Amniotic stem cell (primary cell): ENCODE data around the gene LRRC15.

Source experiments
- DNase-seq: peaks from one replicate; lab custom pipeline; 2025; lab: John Stamatoyannopoulos, UW

The LRRC15 gene

DNA sequence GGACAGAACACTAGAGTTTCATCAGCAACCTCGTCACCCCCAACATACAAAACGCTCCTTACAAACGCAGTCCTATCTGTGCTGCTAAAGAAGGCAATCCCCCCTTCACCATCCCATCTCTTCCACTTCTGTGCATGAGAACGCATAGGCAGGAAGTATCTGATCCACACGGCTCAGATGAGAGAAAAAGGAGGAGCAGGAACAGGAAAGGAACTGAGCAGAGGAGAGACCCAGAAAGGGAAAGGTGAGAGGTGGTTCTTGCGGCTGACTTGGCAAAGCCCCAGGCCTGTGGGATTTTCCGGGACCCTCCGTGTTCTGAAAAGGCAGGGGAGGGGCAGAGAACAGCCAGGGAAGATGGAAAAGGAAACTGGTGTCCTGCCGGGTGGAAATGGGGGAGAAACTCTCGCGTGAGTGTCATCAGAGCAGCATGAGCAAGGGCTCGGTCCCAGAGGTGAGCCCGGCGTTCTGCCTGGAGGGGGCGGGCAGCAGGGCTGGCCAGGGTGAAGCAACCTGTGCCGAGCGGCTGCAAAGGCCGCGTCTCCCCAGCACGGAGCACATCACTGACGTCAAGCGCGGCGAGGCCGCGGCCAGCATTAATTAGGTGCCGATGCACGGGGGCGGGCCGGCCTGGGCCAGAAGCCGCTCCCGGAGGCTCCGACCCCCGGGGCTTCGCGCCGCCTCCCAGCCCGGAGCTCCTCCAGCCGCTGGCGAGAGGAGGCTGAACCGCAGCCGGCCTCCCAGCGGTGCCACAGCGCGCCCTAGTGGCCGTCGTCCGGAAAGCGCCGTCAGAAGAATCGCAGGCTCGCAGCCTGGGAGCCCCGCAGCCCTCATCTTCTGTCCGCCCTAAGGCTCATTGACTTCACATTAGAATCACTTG lies 54.2 kb downstream of the LRRC15 start:
- DNase-seq: peak; percentile 63

DNA sequence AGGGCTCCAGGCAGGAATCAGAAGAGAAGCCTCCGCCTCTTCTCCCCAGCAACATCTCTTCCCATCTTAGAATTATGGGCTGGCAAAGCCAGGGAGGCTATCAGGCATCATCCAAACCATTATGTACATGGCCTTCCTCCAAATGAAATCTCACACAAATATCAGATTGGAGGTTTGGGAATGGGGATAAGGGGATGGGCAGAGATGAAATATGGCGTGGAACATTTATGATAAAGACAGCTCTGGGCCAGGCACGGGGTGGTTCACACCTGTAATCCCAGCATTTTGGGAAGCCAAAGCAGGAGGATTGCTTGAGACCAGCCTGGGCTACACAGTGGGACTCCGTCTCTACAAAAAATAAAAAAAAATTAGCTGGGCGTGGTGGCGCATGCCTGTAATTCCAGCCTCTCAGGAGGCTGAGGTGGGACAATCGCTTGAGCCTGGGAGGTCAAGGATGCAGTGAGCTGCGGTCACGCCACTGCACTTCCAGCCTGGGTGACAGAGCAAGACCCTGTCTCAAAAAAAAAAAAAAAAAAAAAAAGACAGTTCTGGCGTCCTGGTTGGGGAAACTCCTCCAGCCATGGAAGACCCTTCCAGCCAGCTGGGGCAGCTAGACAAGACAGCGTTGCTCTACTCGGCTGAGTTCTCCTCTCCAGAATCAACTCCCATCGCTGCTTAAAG lies 55.0 kb downstream of the LRRC15 start:
- no peak for DNase-seq

DNA sequence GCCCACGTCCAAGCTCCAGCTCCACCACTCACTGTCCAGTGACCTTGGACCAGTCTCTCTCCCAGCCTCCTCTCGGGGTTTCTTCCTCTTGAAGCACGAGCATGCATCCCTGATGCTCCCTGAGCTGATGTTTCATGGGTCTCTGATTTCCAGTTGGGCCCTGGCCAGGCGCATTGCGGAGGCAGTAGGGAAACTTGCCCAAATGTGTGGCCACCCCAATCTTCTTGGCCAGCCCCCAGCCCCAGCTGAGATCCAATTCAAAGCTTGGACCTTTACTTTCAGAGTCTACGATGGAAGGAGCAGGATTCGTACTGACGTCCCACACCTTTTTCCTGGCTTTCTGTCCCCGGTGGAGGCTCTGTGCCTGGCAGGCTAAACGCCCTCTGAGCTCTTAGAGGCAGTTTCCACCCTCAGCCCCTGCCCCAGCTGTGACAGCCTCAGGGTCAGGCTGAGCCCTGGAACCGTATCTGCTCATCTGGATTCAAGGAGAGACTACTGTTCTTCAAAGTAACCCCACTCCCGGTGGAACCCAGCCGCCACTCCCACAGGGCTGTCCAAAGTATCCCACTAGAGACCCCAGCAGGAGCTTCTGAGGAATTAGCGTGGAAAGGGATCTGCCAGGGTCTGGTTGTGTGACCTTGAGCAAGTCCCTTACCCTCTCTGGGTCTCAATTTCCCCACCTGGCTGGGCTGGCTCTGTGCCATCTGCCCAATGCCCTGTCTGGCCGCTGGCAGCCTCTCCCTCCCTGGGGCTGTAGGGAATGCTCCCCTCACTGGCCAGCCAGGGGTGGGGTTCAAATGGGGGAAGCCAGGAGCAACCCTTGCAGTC lies 55.8 kb downstream of the LRRC15 start:
- no peak for DNase-seq

DNA sequence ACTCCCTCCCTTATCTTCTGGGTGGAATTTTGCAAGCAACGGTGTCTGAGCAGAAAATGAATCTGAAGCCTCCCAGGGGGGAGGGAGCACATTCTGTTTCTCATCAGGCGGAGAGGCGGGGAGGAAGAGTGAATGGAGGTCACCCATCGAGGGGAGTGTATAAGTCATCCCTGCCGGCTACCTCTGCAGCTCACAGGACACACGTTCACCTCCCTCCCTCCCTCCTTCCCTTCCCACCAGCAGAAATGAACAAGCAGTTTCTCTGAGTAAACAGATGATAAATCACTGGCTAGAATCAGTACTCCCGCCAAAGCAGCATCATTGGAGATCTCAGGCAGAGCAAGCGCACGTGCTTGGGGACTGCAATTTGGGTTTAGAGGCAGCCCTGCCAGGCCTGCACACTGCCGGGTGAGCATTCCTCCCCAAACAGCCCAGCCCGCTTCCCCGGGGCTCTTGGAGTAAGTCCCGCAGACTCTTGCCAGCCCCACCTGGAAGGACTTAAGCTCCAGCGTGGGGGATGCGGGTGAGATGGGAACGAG lies 56.7 kb downstream of the LRRC15 start:
- DNase-seq: no peak

DNA sequence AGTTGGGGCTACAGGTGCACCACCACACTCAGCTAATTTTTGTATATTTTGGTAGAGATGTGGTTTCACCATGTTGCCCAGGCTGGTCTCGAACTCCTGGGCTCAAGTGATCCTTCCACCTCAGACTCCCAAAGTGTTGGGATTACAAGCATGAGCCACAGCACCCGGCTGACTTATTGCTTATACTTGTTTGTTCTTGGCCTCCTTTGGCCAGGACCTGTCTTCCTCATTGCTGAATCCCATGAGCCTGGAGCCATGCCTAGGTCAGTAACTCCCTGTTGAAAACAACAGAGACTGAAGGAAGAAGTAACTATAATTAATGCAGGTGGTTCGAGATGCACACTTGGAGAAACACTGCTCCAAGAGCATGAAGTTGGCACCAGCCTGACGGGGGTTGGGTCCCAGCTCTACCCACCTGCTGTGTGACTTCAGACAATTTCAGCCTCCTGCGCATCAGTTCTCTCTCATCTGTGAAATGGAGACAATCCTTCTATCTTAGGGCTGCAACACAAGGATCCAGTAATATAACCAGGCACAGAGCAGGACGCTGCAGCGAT lies 57.3 kb downstream of the LRRC15 start:
- no peak for DNase-seq

DNA sequence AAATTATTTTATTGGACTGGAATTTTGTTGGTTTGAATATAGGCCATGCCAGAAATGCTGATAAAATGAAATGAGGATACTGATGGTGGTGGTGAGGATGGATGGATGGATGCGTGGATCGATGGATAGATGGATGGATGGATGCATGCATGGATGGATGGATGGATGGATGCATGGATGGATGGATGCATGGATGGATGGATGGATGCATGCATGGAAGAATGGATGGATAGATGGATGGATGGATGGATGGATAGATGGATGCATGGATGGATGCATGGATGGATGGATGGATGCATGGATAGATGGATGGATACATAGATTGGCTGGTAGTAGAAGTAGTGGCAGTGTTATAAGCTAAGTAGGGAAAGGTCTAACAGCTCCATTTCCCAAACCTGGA lies 58.5 kb downstream of the LRRC15 start:
- no peak for DNase-seq

DNA sequence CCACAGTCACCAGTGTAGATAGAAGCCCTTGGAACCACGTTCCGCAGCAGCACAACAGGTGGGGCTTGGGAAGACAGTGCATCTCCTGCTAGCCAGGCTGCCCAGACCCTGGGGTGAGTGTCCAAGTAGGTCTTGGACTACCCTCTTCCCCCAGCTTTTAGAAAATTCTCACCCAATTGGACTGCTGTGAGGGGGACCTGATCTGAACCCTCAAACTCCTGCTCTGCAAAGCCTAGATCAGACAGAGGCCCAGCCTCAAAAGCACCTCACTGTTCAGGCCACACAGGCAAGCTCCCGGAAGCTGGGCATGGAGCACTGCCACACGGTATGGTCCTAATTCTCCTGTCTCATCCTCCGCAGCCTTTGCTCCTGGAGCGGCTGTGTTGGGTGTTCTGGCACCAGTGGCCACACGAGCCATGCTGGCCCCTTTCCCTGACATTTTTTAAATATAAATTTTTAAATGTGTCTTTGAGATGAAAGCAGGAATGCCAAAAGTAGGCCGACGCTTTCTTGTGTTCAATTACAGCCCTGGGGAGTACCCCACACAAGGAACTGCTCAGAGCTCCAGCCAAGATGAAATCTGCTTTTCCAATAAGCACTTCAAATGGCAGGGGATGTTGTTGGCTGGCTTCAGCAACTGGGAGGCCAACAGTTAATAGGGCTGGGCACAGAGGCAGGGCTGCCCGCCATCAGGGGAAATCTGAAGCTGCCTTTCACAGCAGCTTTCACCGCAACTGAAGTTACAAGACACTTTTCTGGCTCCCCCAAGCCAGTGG lies 59.3 kb downstream of the LRRC15 start:
- no peak for DNase-seq

DNA sequence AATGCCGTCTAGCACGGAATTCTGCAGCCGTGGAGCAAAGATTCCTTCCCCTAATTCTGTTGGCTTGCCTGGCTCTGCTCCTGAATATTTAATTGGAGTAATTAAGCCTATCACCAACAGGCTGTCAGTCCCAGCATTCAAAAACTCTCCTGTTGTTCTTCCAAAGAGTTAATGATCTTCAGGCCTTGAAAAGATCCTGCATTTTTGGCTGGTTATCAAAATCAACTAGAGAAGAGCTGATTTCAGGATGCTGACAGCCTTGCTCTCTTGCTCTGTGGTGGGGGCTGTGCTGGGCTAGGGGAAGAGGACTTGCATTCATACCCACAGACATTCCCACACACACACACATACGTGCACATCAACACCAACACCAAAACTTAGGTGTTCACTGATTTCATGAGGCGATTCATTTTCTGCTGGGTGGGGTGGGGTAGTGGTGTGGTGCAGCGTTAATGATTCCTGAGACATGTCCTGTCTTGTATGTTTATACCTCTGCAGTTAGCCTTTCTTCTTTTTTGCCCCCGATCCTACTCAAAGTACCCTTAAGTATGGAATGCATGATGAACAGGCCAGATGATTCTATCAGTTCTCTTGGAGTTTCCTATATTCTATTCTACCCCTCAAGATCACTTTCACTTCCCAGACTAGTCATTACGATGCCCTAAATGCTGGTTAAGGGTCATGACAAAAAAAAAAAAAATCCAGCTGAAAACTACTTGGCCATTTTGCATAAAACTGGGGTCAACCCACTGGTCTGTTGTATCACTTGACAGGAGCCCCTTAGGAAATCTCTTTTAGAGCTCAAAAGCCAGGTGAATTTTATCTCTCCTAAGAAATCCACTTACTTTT lies 60.7 kb downstream of the LRRC15 start:
- DNase-seq: no peak

DNA sequence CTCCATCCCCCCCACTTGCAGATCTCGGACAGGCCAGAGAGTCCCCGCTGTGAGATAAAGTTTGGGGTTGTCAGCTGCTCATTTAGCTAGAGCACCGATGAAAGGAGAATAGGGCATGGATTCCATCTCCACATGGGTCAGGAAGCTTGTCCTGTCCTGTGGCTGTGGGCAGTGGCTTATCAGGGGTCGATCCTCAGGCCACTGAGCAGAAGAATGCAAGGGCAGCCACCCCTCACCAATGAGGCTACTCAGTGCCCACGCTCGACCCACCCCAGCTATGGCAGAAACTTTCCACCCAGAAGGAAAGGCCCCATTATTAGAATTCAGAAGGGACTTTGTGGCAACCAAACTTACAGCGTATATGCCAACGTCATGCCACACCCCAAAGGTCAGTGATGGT lies 61.7 kb downstream of the LRRC15 start:
- DNase-seq: no peak

DNA sequence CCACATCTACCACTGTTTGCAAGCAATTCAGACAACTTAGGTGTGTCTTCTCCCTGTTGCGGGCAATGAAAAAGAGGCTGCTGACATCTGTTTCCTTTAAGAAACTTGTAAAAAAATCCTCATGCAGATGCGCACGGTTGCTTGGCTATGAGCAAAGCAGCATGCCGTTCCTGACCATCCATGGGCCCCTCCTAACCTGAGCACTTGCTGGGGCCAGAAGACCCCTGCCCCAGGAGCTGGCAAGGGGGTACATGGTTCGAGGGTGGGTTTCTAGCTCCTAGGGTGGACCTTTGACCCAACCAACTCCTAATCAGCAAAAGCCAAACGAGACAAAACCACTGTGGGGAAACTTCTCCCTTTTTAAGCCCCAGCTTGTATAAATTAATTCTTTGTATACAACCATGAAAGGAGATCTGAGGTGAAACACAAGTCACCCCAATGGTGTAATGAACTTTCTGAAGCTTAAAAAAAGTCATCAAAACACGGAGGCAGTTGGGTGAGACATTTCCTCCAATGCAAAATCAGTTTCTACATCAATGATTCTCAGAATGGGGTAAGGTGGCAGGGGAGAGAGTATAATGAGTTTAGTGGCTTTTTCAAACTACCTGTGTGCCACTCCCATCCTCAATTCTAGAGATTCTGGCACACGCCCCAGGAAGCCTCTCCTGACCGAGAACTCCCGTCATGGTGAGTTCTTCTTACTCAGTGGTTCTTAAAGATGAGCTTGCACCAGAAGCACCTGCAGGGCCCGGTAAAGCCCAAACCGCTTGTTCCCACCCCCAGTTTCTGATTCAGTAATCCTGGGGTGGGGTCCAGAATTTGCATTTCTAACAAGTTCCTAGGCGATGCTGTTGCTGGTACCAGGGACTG lies 62.5 kb downstream of the LRRC15 start:
- DNase-seq: no peak

DNA sequence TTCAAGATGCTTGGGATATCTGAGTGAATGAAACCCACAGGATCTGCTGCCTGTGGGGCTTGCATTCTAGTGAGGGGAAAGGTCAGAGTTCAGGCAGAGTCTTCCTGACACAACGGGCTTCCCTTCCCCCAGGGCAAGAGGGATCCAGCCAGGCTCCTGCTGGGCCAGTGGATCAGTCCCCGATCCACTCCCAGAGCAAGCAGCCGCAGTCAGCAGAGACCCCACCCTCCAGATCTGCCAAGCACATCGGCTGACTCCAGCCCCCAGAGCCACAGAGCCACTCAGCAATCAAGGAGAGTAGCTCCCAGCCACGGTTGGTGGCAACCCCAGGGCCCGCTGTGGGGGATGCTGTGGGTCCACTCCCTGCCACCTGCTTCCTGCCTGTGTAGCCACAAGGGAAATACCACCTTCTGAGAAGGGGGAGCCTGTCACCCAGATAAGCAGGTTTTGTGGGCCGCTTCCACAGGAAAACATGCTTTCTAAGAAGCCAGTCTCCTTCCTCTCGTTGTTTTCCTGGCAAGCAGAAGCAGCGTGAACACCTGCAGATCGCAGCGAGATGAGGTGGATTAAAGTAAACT lies 63.3 kb downstream of the LRRC15 start:
- DNase-seq: no peak

DNA sequence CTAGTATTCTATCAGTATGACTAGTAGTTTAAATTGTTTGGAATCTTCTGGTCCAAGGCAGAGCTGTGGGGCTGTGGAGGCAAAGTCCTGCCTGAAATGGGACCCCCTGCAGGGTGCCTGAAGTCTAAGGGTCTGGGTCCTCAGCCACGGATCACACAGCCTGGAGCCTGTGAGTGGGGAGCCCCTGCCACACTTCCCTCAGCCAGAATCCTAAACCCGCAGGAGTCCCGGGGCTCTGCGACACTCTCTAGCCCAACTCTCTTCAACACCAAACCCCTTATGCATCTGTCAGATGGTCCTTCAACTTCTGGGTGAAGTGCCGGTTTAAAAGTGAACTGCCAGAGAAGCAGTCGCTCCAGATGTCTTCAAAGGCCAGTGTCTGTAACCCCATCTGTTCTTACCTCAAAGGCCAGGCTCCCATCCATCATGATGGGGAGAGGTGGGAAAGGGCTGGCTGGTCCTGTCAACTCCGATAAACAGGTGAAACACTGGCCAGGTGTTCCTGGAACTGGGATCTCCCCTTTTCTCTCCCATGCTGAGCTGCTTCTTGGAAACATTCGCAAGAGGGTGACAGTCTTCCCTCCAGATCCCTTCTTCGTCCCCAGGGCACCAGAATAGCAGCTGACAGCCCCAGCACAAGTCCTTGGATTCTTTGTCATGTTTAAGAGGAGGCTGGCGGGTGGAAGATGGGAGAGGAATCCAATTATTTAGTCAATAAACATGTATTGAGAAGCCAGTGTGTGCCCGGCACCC lies 64.0 kb downstream of the LRRC15 start:
- no peak for DNase-seq
